SIG-M5 treated with dmso at 0.1 percent for 504 hours (cell line): ENCODE results near the gene FOXN3.
A peak's percentile ranks its signal among the peaks of the same experiment; 100 is the strongest.
"Not testable (repeated sequence)": the region's sequence is repeated elsewhere in the genome, so short reads cannot be mapped to it uniquely, and the experiment has no call there.

ENCODE experiments used
- DNase-seq: peaks from one replicate; lab custom pipeline; 2025; ENCODE audit not compliant: unreplicated experiment; lab: John Stamatoyannopoulos, UW

The FOXN3 gene

DNA sequence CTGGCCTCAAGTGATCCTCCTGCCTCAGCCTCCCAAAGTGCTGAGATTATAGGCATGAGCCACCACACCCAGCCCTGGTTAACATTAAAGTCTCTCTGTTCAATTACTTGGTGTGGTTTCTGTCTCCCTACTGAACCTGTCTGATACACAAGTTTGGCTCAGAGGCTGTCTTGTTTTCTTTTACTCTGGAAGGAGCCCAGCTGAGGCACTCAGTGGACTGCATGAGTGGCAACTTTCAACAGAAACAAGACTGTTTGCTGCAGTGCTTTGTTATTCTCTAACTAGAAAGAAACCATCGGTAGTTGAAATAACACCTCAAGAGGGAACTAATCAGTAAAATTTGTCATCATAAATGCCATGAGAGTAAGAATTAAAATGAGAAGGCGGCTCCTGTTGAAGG is 238.7 kb downstream of the FOXN3 start:
- no peak for DNase-seq

GRCh38 chr14:89175881-89176799 is 240.9 kb downstream of the FOXN3 start:
- no peak for DNase-seq

DNA sequence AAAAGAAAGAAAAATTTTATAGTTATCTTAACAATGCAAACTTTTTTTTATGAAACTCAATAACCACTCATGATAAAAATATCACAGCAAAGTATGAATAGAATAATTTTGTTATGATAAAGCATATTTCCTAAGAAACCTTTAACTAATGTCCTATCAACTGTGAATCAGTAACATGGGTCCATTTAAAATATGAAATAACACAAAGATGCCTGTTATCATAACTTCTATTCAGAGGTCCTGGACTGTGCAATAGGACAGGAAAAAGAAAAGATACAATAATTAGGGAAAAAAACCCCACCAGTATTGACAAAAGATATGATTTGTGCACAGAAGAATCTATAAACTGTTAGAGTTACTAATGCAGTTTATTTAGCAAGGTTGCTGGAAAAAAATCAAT is 245.4 kb downstream of the FOXN3 start:
- DNase-seq, result no peak

- no peak for DNase-seq
These were observed 245.9 kb downstream of the FOXN3 start for GRCh38 chr14:89171168-89171567.

DNA sequence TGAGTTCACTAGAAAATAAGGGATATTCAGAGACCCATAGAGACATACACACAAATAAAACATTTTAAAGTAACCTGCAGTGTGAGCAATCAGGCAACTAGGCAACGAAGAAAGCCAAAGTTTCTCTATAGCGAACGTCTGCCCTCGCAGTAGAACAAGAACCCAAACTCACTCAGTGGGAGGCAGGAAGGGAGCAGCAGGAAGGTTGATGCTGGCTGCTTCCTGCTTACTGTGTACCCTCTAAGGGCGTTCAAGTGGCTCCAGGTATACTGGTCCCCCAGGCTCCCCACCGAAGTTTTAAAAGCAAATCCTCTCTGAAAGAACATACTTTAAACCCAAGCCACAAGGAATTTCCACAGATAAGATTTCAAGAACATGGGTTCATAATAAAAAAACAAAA is 249.3 kb downstream of the FOXN3 start:
- DNase-seq, result no peak

DNA sequence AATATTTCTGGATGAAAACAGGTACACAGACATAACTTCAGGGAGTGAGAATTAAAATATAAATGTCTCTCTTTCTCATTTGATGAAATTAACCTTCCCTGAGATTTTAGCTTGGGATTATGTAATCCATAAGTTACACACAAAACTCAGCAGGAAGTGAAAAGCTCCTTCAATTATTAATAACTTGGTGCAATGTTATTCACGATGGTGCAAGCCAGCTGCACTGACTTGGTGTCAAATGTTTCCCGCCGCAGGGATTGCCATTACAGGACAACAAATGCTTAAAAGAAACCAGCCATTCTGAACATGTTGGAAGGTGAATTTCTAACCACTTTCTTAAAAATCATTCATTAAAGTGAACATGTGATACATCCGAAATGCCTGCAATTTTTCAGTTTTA is 250.4 kb downstream of the FOXN3 start:
- no peak for DNase-seq

DNA sequence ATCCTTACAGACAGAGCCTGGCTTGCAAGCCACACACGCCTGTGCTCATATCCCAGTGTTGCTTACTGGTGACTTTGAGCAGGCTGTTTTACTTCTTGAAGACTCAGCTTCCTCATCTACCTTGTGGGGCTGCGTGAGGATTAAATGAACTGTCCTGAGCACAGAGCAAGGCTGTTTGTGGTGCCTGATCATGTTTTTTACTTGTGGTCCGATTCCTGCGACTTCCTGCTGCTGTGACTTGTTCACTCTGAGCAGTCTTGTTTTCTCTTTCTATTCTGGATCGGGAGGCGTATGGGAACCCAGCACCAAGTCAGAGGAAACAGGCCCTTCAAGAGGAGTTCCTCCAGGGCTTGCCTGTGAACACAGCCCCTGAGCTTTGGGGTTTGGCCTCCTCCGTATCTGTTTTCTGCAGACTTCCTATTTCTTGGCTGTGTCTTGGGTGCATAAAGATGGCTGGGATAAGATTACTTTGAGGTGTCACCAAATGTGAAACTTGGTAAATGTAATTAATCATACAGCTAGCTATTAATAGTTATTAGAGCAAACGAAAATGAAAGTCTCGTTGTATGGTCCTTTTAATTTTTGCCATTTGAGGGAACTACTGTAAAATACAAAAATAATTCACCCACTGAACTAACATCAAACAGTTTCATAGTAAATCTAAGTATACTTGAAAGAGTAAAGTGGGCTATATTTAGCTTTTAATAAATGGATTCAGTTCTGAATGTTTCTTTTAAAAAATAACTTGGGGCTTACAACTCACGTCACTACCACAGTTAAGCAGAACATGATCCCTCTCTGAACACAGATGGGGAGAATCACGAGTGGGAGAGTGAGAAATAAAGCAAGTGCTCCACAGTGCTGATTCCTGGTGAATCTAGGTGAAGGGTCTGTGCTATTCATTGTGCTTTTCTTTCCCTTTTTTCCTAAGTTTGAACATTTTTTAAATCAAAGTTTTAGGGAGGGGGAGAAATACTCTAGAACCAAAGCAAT is 251.5 kb downstream of the FOXN3 start:
- DNase-seq, result no peak

DNA sequence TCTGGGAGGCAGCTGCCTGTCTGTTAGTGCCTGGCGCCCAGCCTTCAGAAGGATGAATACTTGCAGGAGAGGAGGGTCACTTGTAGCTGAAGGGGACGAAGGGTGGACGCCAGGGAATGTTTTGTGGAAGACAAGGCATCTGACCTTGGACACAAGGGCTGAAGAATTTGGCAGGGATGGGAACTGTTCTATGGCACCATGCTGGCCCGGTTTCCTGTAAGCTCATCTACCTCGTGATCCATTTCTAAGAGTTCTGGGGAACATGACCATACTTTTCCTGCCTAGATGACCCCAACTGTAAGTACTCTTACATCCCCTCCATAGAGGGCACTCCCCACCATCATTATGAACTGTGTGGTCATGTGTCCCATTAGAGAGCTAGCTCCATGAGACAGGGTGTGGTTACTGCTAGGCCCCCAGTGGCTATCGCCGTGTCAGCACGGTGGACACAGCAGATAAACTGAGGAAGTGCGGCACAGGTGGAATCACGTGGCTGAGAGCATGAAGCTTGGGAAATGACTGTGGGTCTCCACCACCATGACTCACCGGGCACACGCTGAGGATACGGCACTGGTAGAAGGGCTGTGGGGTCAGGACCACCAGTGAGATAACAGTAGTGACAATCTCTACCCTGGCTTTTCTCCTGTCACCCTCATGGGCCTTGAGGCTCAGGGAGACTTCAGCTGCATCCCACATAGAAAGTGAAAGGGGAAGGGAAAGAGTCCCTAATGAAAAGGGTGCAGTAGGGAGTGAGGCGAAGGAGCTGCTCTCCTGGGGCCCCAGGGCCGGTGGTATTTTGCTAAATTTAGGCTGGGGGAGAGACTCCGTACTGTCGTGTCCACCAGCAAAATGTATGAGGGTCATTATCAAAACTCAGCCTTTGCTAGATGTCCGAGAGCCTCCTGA is 252.6 kb downstream of the FOXN3 start:
- DNase-seq, result peak; percentile 12

GRCh38 chr14:89163031-89163636 is 253.9 kb downstream of the FOXN3 start:
- DNase-seq, result no peak

- DNase-seq, result no peak
These were observed 254.4 kb downstream of the FOXN3 start for GRCh38 chr14:89162586-89162985.

GRCh38 chr14:89160437-89160836 is 256.6 kb downstream of the FOXN3 start:
- no peak for DNase-seq

DNA sequence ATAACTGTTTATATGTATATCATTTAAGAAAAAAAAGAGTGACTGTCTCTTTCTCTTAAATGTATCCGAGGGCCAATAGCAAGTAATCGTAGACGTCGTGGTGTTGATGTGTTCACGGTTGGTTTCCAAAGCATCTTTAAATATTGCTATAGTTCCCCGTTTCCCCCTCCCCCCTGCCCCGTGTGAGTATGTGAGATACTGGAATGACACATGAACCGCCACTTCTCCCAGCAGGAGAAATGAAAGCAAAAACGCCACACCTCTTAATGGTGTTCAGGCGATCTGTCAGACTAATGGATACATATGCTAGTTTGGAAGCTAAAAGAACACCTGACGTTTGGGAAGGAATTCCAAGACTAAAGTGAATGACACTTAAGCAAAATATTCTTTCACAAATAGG is 258.3 kb downstream of the FOXN3 start:
- no peak for DNase-seq

GRCh38 chr14:89158104-89158503 is 258.9 kb downstream of the FOXN3 start:
- not testable (repeated sequence) for DNase-seq

GRCh38 chr14:89155491-89155890 is 261.5 kb downstream of the FOXN3 start:
- DNase-seq, result no peak

DNA sequence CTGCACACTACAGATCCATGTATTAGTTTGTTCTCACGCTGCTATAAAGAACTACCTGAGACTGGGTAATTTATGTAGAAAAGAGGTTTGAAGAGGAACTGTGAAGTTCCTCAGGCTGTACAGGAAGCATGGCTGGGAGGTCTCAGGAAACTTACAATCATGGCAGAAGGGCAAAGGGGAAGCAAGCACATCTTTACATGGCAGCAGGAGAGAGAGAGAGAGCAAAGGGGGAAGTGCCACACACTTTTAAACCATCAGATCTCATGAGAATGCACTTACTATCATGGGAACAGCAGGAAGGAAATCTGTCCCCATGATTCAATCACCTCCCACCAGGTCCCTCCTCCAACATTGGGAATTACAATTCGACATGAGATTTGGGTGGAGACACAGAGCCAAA is 265.3 kb downstream of the FOXN3 start:
- DNase-seq, result not testable (repeated sequence)

- no peak for DNase-seq
These were observed 270.8 kb downstream of the FOXN3 start for GRCh38 chr14:89146274-89146673.

DNA sequence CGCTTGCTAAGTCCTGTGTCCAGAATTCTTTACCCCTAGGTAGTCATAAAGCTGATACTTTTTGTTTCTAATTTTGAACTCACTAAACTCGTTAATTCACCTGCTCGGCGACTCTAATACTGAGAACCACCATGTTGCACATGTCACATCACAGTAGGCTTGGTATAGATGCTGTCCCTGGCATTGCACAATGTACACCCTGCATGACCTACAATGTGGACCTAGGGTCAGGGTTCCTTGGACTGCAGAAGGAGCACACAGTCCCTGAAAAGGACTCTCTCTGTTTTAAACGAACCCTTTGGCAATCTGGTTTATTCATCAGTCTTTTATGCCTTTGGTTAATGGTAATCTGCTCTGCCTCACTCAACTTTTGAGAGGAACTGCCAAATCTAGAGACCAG is 272.4 kb downstream of the FOXN3 start:
- no peak for DNase-seq

DNA sequence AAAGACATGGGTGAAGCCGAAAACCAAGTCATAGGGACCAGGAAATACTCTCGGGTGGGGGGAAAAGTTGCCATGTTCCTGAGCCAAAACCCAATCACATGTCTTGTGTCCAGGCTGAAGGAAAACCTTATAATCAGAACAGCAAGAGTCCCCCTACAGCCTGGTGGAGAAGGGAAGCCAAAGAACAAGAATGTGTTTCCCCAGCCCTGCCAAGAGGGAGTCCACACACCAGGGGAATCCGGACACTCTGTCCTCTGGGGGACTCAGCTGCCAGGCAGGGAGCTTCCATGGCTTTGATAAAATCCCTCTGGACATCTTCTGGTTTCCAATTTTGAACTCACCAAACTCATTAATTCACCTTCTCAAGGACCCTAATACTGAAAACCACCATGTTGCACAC is 273.0 kb downstream of the FOXN3 start:
- no peak for DNase-seq

- no peak for DNase-seq
These were observed 273.4 kb downstream of the FOXN3 start for GRCh38 chr14:89143595-89143994.

- no peak for DNase-seq
These were observed 274.7 kb downstream of the FOXN3 start for GRCh38 chr14:89142366-89142765.
